Stromal cell of bone marrow (primary cell): ENCODE data around the gene KRTAP12-1.

ENCODE experiments used
- DNase-seq: peaks from one replicate; pipeline ENCODE4 v3.0.0-alpha.2; 2012; ENCODE audit warnings: low read depth

Gene KRTAP12-1, protein sequence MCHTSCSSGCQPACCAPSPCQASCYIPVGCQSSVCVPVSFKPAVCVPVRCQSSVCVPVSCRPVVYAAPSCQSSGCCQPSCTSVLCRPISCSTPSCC

DNA sequence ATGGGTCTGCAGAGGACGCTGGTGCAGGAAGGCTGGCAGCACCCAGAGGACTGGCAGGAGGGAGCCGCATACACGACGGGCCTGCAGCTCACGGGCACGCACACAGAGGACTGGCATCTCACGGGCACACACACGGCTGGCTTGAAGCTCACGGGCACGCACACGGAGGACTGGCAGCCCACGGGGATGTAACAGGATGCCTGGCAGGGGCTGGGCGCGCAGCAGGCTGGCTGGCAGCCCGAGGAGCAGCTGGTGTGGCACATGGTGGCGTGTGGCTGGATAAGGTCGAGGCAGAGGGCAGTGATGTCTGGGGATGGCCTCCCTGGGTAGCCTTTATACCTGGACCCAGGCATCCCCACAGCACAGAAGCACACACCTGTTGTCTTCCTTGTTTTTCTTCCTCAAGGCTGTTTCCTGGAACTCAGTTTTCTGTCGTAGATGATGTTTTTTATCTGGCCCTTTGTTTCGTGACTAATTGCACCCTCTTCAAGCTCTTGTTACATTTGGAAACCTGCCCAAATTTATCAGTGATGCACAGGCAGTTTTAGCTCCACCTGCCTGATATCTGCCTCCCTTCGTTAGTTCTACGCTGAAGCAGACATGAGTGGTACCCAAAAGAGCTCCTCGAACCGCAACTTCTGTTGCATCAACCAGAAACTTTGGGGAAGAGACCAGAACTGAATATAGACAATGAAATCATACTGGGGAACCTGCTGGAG, at the start of gene KRTAP12-1:
Gene KRTAP12-1, minus strand, starts transcription at position 303 of the 719 bp plus-strand sequence. Its CDS starts 40 bp downstream, at position 263.
- no peak for DNase-seq

DNA sequence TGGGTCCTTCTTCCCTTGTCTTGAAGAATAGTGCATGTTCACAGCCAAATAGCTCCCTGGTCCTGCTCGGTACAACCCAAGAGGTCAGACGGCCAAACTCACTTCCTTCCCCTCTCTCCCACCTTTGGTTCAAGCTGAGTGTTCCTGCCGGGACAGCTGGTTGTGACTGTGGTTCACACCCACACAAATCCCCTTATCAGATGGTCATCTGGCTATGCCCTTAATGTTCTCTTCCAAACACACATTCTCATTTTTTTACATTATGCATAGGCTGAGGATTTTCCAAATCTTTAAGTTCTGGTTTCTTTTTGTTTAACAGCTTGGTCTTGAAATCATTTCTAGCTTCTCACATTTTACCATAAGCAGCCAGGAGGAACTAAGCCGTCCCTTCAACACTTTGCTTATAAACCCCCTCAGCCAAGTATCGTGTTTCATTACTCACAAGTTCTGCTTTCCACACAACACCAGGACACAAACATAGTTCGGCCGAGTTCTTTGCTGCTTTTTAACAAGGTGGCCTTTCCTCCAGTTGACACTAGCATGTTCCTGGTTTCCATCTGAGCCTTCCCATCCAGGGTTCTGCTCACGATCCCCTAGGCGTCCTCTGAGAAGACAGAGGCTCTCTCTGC, 49.1 kb upstream of the KRTAP12-1 start:
- no peak for DNase-seq

- no peak for DNase-seq
Measured at GRCh38 chr21:44730028-44730395, 48.0 kb upstream of the KRTAP12-1 start.

DNA sequence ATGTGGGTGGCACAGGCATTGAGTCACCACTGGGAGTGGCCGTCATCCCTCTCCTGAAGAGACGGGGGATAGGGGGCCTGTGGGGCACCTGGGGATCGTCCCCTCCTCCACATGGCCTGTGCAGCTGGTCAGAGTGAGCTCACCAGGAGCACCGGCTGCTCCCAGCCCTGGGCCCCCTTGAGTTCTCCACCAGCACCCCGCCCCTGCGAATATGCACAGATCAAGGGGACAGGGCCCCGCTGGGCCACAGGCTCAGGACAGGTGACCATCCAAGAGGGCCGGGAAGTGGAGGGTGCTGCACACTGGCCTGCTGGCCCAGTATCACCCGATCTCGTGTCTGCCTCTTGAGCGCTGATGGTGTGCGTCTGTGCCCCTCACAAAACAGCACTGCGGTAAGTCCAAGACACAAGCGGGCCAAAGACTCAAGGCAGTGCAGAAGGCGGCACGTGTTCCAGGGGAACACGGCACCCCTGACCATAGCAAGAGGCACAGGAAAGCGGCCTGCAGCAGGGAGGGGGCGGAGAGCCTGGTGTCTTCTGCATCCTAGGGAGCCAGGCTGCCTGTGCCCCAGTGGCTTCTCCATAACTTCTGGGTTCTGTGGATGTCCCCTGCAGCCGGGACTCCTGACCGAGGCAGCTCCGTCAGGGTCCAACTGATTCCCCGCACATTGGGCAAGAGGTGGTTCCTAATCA, 47.5 kb upstream of the KRTAP12-1 start:
- no peak for DNase-seq

DNA sequence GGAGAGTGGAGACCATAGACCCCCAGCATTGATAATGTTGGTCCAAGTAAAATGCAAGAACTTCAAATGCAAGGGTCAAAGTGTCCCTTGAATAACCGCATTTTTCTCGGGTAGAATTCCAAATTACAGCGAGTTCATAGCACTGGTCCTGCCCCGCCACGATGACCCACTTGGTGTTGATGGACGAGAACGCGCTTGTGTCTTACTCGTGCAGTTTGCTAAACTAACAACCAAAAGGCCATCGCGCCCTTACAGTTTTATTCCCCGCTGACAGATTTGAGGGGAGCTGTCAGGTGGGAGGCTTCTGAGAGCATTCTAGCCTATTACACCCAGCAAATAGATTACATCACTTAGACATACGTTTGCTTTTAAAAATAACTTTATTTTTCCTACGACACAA, 46.8 kb upstream of the KRTAP12-1 start:
- no peak for DNase-seq

DNA sequence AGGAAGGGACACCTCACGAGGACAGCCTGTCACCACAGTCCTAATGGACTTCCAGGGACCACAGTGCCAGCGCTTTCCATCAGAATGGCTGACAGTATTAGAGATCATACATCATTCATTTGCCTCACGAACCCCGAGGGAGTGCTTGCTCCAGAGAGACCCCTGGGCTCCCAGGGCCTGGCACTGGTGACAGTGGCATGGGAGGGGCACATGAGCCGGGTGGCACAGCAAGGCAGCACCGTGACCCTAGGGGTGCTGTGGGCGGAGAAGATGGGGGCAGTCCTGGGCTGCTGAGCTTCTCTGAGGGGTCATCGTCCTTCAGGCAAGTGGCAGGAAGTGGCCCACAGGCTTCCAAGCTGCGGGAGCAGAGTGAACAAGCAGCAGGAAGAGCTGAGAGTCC, 45.8 kb upstream of the KRTAP12-1 start:
- DNase-seq: no peak

DNA sequence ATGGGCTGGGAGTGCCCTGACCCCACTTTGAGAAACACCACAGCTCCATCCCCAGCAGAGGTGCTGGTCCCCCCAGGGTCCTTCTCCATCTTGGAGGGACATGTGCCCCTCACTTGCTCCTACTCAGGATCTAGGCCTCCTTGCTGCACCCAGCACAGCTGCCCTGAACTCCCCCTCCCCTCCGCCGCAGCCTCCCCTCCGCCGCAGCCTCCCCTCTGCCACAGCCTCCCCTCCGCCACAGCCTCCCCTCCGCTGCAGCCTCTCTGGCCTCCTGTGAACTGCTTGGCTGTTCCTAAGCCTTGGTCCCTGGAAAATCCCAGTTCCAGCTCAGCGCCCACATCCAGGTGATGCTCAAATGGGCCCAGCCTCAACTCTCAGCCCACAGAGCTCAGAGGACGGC, 45.4 kb upstream of the KRTAP12-1 start:
- no peak for DNase-seq

GRCh38 chr21:44726826-44727225, 44.9 kb upstream of the KRTAP12-1 start:
- no peak for DNase-seq

- no peak for DNase-seq
Measured at GRCh38 chr21:44724926-44725325, 43.0 kb upstream of the KRTAP12-1 start.

DNA sequence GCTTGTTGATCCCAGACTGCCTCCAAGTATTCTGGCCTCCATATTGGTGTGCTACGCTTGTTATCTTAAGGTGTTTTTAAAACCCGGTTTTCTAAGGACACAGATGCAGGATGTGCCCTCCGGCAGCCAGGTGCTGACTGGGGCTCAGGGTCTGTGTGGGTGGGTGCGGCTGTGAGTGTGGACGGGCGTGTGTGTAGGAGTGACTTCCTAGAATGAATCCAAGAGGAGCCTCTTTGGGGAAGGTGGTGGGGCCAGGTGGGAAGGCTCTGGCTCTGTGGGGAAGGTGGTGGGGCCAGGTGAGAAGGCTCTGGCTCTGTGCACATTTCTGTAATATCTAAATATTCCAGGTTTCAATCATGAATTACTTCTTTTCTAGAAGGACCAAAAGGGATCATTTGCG, 42.2 kb upstream of the KRTAP12-1 start:
- DNase-seq: no peak

GRCh38 chr21:44723177-44724131, 41.5 kb upstream of the KRTAP12-1 start:
- DNase-seq: no peak

GRCh38 chr21:44722731-44723130, 40.8 kb upstream of the KRTAP12-1 start:
- no peak for DNase-seq

DNA sequence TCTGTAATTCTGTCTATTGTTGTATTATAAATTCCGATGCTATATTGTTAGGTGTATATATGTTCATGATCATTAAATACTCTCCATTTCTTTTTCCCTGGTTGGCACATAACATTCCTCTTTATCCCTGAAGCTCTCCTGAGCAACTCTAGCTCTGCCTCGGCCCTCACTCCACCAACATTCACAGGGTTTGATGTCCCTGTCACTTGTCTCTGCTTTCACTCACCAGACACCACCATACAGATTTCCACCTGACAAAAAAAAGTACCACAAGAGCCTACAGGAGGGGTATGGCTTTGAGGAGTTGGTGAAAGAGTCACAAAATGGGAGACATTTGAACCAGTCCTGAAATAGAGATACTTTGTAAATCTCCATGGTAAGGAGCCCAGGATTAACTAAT, 38.2 kb upstream of the KRTAP12-1 start:
- no peak for DNase-seq

- no peak for DNase-seq
Measured at GRCh38 chr21:44718571-44718970, 36.6 kb upstream of the KRTAP12-1 start.

DNA sequence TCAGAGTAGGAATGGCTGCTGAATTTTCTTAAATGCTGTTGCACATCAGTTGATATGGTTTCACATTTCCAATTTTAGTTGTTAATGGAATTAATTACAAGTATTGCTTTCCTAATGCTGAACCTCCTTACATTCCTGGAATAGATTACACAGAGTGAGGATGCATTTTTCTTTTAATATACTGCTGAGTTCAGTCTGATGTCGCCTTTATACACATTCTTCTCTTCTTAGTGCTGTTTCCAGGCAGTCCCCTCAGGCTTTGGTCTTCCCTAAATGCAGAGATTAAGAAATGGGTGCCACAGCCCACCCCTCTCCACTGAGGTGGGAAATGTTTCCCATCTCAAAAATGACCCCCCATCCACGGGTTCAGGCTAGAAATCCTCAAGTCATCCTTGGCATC, 36.1 kb upstream of the KRTAP12-1 start:
- no peak for DNase-seq

DNA sequence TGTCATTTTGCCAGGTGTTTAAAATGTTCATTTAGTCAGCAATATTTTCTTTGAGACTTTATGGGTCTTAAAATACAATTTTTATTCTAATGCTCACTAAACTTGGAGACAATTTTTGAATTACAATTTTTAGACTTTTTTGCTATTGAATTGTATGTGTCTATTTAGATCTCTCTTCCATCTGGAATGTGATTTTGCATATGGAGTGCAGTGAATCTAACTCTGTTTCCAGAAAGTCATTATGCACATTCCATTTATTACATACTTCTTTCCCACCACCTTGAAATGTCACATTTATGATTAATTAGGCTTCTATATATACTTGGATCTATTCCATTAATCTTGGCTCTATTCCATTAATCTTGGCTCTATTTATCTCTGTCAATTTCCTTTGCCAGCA, 35.0 kb upstream of the KRTAP12-1 start:
- DNase-seq: no peak

DNA sequence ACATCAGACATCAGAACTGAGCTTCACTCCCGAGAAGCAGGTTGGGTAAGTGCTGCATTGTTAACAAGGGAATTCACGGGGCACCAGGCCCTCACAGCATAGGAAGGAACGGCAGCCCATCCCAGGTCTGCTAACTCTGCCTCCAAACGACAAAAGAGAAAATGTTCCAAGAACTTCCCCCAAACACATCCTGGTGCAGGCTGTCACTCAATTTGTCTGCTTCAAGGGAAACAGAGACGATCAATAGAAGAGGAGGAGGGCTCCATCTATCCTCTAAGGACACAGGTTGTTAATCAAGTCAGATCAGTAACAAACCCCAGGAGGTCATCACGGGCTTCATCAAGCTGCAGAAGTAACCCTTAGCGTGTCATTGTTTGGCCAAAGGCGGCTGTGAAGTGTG, 32.9 kb upstream of the KRTAP12-1 start:
- no peak for DNase-seq

GRCh38 chr21:44713846-44714245, 31.9 kb upstream of the KRTAP12-1 start:
- no peak for DNase-seq

DNA sequence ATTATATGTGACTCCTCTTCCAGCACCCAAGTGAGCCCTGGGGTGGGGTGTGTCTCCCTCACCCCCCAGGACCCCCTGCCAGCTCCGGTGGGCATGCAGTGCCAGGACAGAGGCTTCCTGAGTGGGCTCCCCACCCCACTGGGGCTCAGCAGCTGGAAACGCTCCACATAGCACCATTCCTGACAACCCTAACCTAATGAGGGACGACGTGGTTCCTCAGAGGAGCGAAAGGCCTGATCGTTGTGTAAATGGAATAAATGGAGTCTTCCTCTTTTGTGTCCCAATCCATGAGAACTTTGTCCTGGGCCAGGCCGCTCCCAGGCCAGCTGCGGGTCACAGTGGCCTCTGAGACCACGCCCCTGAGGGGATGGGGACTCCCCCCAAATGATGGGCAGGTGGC, 31.2 kb upstream of the KRTAP12-1 start:
- DNase-seq: no peak

DNA sequence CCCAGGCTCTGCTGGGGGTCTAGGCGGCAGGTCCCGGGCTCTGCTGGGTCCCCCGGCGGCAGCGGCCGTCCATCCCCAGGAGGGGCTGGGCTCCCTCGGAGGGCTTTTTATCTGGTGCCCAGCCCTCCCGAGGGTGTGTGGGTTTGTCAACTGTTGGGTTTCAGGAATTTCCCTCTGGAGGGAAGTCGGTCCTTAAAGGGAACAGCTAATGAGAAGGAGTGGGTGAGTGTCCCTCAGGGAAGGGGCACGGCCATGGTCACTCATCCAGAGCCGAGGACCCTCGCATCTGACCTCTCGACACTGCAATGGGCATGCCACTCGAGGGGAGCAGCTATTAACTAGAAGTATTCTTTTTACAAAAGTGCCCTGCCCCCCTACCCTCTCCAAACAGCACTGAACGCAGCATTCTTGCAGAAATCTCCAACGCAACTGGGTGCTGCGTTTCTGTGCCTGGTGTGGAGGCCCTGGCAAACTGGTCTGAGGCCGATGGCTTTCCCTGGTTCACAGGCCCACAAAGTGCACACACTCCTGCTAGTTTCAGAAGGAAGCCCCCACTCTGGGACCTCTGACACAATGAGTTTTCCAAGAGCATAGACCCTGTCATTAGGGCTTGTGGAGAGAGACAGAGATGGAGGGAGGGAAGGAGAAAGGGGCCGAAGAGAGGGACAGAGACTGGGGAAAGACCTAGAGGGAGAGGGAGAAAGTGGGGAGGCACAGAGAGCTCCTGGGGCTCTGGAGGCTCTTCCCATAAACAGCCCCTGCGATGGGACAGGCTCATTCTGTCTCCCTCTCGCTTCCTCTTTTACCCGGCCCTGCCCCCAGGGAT, 30.5 kb upstream of the KRTAP12-1 start:
- DNase-seq: no peak
